ENCODE results near the gene NBAS. TPM values are rescaled to one million over a fixed set of nuclear protein-coding genes. Genes with fewer than 3 reads are reported as not detected.

Gene NBAS
- total and polyA plus RNA-seq, 2 of the 13 experiments (the other 11 are each of a cell fraction or from before 2014, with no cell fraction given): 33.6 to 58.7 TPM

GRCh38 chr2:15126373-15126772 lies 434.8 kb downstream of the NBAS start:
- no peak overlapping the region for H2AFZ ChIP-seq (ENCODE audit: low read length)
- no peak for TF ChIP-seq POGZ (CRISPR knock-in tag; IDR thresholded peaks at IDR 0.05)
- TF ChIP-seq ZFP91 (CRISPR knock-in tag; IDR thresholded peaks at IDR 0.05; ENCODE audit: borderline replicate concordance): no peak
- no peak for TF ChIP-seq ZNF30 (CRISPR knock-in tag; IDR thresholded peaks at IDR 0.05)
- no peak for TF ChIP-seq ZNF484 (CRISPR knock-in tag; IDR thresholded peaks at IDR 0.05; ENCODE audit: borderline replicate concordance, low read depth)
- TF ChIP-seq USF2 (IDR thresholded peaks at IDR 0.05; ENCODE audit: low read depth, low read length): no peak
- no peak for TF ChIP-seq USF2 (CRISPR knock-in tag; IDR thresholded peaks at IDR 0.05; ENCODE audit: borderline replicate concordance)
- no peak for TF ChIP-seq ZFYVE20 (CRISPR knock-in tag; IDR thresholded peaks at IDR 0.05; ENCODE audit: borderline replicate concordance, low read depth)
- no peak for TF ChIP-seq DZIP1 (CRISPR knock-in tag; IDR thresholded peaks at IDR 0.05)
- TF ChIP-seq ZNF891 (CRISPR knock-in tag; IDR thresholded peaks at IDR 0.05): no peak
- no peak for TF ChIP-seq ATRX (CRISPR knock-in tag; IDR thresholded peaks at IDR 0.05; ENCODE audit: borderline replicate concordance)
- TF ChIP-seq NR2F6 (IDR thresholded peaks at IDR 0.05): no peak
- TF ChIP-seq NR2F6 (CRISPR knock-in tag; IDR thresholded peaks at IDR 0.05): no peak
- no peak for TF ChIP-seq IRX3 (CRISPR knock-in tag; IDR thresholded peaks at IDR 0.05; ENCODE audit: borderline replicate concordance, low read depth)
- TF ChIP-seq MED13 (CRISPR knock-in tag; IDR thresholded peaks at IDR 0.05): no peak
- TF ChIP-seq PLRG1 (conservative IDR thresholded peaks at IDR 0.05): no peak
- no peak for TF ChIP-seq SMAD9 (CRISPR knock-in tag; IDR thresholded peaks at IDR 0.05)
- H3K4me3 ChIP-seq (replicated peaks in 1 of 3; ENCODE audit: insufficient read depth in 1 of 3, low read depth in 2 of 3, low read length in 3 of 3): no peak overlapping the region
- in situ Hi-C loops (cut with HindIII; ENCODE audit: extremely low pct_ligation_motif_present, low pct_unique_long_range_greater_than_20kb) (no loop called here), intact Hi-C loops (cut with micrococcal nuclease; ENCODE audit: unreplicated experiment) (no loop called here)
- 0% methylated on average over 1 of the region's 1 CpG for WGBS (ENCODE audit: low lambda C conversion rate)
- ChIA-PET POLR2A (no interaction called here), CTCF (ENCODE audit: low intra/inter-chr PET ratio, low total read pairs) (no interaction called here)
- no peaks in the 10 kb centered on the region for H3K36me3 ChIP-seq (replicated peaks in 1 of 2; ENCODE audit: control insufficient read depth in 1 of 2, insufficient read depth in 2 of 2, low read length in 2 of 2)
- H4K20me1 ChIP-seq (ENCODE audit: insufficient read depth, low read length): no peaks in the 10 kb centered on the region
- DNase-seq (ENCODE audit: low spot score) (no peak), ATAC-seq (no peak), FAIRE-seq (no peak)
- no peaks in the 10 kb centered on the region for H3K79me2 ChIP-seq (ENCODE audit: insufficient read depth, low read length)
- H3K27me3 ChIP-seq (ENCODE audit: control insufficient read depth in 1 of 2, insufficient read depth in 2 of 2, low read length in 2 of 2): peaks cover 0 to 37% of the 10 kb centered on the region in 2 experiments; a peak in 3 of 5 replicates
- no TSS peak for BruUV-seq (replicated peaks)
- no peaks in the 10 kb centered on the region for H3K9me3 ChIP-seq (ENCODE audit: low read length)
- H3K9ac ChIP-seq (ENCODE audit: insufficient read depth, low read depth, low read length): no peak overlapping the region
- H3K27ac ChIP-seq (ENCODE audit: extremely low read length, insufficient read depth, low read length): no peak overlapping the region
- H3K4me1 ChIP-seq (ENCODE audit: insufficient read depth, low read length): no peaks in the 10 kb centered on the region
- no peak overlapping the region for H3K4me2 ChIP-seq (ENCODE audit: low read depth, low read length)

Measured in HepG2 (cell line).